GM18517 (cell line): ENCODE results near the gene NGEF.

Experiments
- ATAC-seq: cut with Tn5 transposase; IDR thresholded peaks from one replicate; pipeline ENCODE4 v1.9.1; 2021; ENCODE audit warnings: mild to moderate bottlenecking, moderate library complexity; ENCODE audit not compliant: unreplicated experiment

The NGEF gene

DNA sequence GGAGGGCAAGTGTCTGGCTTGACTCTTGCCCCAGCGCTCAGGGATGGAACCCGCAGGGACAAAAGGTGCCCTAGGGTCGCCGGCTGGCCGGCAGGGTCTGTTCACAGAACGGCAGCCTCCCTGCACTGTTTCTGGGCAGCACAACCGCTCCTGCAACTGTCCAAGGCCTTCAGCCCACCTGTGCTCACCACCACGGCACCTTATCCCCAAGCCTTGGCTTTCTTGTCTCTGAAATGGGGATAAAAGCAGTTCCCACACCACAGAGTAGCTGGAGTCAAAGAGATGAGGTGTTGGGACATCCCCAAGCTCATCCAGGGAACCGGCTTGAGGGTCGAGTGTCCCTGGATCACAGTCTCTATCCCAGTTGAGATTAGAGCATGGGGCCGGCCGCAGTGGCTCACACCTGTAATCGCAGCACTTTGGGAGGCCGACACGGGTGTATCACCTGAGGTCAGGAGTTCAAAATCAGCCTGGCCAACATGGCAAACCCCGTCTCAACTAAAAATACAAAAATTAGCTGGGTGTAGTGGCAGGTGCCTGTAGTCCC lies 138.3 kb downstream of the NGEF start:
- ATAC-seq, result no peak

GRCh38 chr2:232873909-232874641 lies 139.0 kb downstream of the NGEF start:
- no peak for ATAC-seq

- no peak for ATAC-seq
Measured at GRCh38 chr2:232873292-232873908, 139.7 kb downstream of the NGEF start.

- no peak for ATAC-seq
Measured at GRCh38 chr2:232872826-232873225, 140.2 kb downstream of the NGEF start.

GRCh38 chr2:232871835-232872736 lies 141.0 kb downstream of the NGEF start:
- no peak for ATAC-seq

DNA sequence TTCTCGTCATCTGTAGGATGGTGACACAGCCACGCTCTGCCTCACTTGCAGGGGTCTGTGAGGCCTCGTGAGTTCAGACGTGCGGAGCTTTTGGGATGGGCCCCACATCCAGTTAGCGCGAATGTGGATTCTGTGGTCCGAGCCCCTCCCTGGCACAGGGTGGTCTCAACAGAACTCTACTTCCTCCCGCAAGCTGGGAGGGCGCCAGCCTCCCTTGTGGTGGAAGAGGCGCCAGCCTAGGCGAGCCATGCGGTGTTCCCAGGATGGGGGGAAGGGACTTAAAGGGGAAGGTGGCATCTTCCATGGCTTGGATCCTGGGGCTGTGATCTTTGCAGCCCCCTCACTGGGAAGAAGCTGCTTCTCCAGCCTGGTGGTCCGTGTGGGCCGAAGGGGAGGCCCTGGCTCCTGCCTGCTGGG lies 141.6 kb downstream of the NGEF start:
- ATAC-seq, result no peak

GRCh38 chr2:232870766-232871371 lies 142.2 kb downstream of the NGEF start:
- ATAC-seq, result no peak

DNA sequence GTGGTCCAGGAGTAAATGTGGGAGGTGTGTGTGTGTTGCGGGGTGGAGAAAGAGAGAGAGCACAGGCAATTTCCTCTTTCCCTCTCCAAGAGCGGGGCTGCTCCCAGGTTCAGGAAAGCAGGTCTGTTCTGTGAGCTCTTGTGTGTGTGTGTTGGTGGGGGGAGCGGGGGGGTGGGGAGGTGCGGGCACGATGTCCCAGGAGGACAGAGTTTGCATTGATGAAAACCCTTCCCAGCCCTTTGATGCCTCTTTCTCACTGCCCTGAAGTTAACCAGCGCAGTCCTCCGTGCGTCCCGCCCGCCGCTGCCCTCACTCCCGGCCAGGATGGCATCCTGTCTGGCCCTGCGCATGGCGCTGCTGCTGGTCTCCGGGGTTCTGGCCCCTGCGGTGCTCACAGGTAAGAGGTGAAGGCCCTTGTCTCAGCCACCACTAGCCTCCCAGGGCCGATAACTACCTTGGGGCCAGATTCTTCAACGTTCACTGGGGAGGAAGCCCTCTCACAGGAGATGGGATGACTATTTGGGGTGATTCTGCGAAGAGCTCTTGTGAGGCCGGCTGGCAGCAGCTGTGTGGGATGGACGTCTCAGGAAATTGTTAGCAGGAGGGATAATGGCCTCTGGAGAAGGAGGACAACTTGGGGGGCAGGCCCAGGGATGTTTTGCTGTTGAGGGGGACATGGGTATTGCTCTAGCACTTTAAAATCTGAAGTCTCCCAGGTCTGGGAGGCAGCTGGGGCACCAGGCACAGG lies 142.9 kb downstream of the NGEF start, which contains the start of gene SNORC:
TSS of gene SNORC (plus strand) at position 247 of the 748 bp plus-strand sequence. CDS start at position 325, 78 bp downstream.
- no peak for ATAC-seq

- ATAC-seq, result no peak
Measured at GRCh38 chr2:232869138-232870017, 143.7 kb downstream of the NGEF start.

GRCh38 chr2:232866104-232866503 lies 147.0 kb downstream of the NGEF start:
- ATAC-seq, result no peak

DNA sequence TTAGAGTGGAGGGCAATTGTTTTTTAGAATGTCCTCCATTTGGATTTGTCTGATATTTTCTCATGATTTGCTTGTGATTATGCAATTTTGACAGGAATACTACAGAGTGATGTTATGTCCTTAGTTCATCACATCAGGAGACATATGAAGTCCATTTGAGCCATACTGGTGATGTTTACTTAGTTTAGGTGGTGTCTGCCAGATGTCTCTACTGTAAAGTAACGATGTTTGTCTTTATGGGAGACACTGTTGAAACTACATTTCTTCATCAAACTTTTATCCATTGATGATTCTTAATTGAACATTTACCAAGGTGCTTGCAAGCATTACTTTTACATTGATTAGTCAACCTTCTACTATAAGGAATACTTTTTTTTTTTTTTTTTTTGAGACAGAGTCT lies 147.9 kb downstream of the NGEF start:
- no peak for ATAC-seq

DNA sequence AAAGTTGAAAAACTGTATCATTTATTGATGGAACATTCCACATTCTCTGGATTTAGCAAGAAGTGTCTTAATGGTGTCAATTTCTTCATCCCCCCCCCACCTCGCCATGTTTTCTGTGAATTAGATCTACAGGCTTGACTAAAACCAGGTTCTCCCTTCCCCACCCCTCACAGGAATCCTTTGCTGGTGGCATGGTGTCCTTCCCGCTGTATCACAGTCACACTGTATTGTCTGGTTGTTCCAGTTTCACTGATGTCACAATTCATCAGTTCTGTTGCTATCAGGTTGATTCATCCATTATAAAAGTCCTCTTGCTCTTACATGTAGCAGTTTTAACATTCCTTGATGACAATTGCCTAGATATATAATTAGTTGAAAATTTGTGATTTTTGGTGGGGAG lies 149.1 kb downstream of the NGEF start:
- no peak for ATAC-seq

DNA sequence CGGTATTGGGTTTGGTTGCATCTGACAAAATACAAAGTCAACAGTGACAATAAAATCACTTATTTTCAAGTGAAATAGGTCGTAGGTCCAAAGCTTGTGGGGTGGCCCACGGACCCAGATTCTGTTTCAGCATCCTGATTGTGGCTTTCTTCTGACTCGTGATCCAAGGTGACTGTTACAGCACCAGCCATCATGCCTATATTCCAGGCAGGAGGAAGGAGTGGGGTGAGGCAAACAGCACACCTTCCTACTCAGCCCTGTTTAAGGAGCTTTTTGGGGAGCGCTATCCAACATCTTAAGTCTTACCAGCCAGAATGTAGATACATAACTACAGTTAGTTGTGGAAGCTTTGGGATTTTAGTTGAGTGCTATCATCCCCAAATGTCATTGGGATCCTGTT lies 151.7 kb downstream of the NGEF start:
- no peak for ATAC-seq

DNA sequence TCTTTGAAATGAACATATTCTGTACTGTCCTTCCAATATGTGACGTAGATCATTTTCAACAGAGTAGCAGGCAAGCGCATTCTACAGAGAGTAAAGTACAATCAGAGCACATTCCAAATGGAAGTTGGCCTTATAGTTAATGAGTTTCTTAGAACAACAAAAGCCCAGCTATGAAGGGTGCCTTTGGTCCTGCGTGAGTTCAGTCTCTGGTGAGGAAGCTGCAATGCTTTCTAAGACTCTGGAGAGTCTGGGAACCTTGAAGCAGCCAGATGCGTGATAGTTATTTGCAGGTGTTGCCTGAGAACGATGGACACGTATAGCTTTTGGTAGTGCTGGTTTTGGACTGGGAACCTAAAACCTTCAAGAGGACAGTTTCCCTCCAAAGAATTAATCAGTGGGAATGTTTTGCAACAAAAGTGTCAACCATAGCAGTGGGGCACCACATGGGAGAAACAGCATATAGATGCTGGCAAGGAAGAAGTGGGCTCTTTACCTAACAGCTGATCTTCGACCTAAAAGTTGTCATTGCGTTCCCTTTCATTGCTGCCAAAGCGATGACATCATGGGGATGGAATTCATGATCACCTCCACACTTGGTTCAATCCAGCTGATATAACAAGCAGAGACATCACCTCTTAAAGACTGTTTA lies 152.3 kb downstream of the NGEF start:
- ATAC-seq, result no peak

- no peak for ATAC-seq
Measured at GRCh38 chr2:232859385-232859916, 153.6 kb downstream of the NGEF start.

DNA sequence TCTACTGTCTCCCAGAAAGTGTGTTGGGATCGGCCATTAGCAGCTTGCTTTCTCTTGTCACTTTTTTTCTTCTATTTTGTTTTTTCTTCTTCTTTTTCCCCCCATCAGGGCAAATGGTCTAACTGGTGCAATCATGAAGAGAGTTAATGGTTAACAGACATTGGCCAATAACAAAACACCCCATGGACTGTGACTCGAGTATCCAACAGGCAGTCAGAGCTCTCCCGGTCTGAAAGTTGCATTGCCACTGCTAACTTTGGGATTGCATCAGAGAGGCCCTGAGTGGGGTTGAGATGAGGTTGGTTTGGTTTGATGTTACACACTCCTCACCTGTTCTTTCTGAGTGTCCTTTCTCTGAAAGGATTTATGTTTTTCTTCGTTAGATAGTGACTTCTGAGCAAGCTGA lies 155.9 kb downstream of the NGEF start:
- no peak for ATAC-seq

GRCh38 chr2:232854082-232854481 lies 159.0 kb downstream of the NGEF start:
- no peak for ATAC-seq

DNA sequence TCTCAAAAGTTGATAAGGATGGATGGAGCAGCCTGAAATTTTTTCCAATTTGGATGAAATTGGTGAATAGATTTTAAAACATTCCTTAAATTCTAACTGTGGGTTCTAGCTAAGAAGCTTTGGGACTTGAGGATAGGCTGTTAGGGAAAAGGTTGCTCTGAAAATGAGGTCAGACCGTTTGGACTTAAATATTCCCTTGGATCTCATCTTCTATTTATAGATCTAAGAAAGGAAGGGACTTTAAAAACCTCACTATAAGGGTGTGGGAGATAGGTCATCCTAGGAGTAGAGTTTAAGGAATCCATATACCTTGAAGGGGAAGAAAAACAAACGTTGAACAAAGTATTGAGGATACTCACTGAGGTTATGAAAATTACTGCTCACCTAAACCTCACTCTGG lies 160.4 kb downstream of the NGEF start:
- ATAC-seq, result no peak
